Skeletal muscle tissue (tissue), 4 donors: ENCODE results near the gene ODAD3. TPM values are rescaled to one million over a fixed set of nuclear protein-coding genes. Genes with fewer than 3 reads are reported as not detected.
"Not testable (repeated sequence)": the region's sequence is repeated elsewhere in the genome, so short reads cannot be mapped to it uniquely, and the experiment has no call there.

Experiments used
- H3K27ac ChIP-seq: one replicate; pipeline ENCODE4 v1.7.0; 2013; ENCODE audit warnings: mild to moderate bottlenecking, low read depth, low read length, inconsistent platforms
- H3K27me3 ChIP-seq, 3 donors: one replicate each; pipeline ENCODE4 v1.7.0; 2013; ENCODE audit warnings: low read length in 3 of 3; ENCODE audit not compliant: control insufficient read depth in 3 of 3, insufficient read depth in 3 of 3
- H3K36me3 ChIP-seq, 3 donors: one replicate each; pipeline ENCODE4 v1.7.0; 2013; ENCODE audit warnings: low read length in 3 of 3; ENCODE audit not compliant: control insufficient read depth in 3 of 3, insufficient read depth in 3 of 3
- H3K4me1 ChIP-seq, 3 donors: one replicate each; pipeline ENCODE4 v1.7.0; 2013; ENCODE audit warnings: low read length in 3 of 3, mild to moderate bottlenecking in 3 of 3; ENCODE audit not compliant: control insufficient read depth in 3 of 3, insufficient read depth in 3 of 3
- H3K4me3 ChIP-seq, 3 donors: one replicate each; pipeline ENCODE4 v1.7.0; 2013; ENCODE audit warnings: low read length in 3 of 3
- H3K9ac ChIP-seq, 3 donors: one replicate each; pipeline ENCODE4 v1.7.0; 2013; ENCODE audit warnings: low read length in 3 of 3, mild to moderate bottlenecking in 3 of 3, moderate library complexity in 2 of 3, low read depth in 1 of 3
- H3K9me3 ChIP-seq, 3 donors: one replicate each; pipeline ENCODE4 v1.7.0; 2013; ENCODE audit warnings: low read length in 3 of 3; ENCODE audit not compliant: control insufficient read depth in 3 of 3
- total RNA-seq: library from RNA; depleted of rRNA; stranded (reverse); fragments of >200 nt; gene quantifications from one replicate; pipeline ENCODE4 v1.2.3, GENCODE V29; 2014
- donor health status: Osteomylitis.

ODAD3 gene
- total RNA-seq, 1 donor from 2014 or later: not detected

DNA sequence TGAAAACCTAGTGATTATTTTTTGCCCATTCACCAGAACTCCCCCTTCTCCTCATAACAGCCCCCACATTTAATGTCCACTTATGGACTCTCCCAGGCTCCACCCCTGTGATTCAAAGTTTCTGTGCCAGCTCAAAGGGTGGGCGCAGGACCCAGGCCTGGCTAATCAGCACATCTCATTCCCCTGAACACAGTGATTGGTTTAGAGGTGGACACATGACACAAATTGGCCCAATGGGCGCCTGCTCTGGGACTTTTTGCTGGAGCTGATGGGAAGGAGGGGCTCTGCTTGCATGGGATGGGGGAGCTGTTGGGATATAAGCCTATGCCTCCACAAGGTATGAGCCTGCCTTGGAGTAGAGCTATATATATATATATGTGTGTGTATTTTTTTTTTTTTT, 44.6 kb downstream of the ODAD3 start:
- Histone ChIP-seq H3K4me1 (no peaks in the 10 kb centered on the region), H3K9ac (no peak overlapping the region), H3K27me3 (peaks cover 3 to 8% (median 8%) of the 10 kb centered on the region in 3 donors), H3K36me3 (no peaks in the 10 kb centered on the region), H3K27ac (no peak overlapping the region), H3K4me3 (no peak overlapping the region), H3K9me3 (peaks cover 0 to 2% (median 0%) of the 10 kb centered on the region in 3 donors)

DNA sequence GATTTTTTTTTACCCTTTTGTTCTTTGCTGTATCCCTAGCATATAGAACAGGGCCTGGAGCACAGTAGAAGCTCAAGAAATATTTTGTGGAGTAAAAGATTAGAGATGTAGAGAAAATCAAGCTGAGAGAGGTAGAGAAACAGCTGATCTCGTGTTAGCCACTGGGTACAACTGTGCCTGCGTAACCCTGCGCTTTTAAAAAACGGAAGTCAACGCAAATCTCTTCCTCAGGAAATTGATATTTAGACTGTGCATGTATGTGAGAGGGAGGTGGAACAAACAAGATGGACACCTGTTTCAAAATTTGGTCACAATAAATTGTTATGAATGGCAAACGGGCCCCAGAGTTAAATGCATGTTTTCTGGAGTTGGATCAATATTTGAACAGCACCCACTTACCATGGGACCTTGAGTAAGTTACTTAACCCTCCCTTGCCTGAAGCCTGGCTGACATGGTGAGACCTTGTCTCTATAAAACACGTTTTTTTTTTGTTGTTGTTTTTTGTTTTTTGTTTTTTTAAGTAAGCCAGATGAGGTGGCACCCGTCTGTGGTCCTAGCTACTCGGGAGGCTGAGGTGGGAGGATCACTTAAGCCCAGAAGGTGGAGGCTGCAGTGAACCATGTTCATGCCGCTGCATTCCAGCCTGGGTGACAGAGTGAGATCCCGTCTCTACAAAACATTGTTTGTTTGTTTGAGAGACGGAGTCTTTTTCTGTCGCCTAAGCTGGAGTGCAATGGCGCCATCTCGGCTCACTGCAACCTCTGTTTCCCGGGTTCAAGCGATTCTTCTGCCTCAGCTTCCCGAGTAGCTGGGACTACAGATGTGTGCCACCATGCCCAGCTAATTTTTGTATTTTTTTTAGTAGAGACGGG, 47.5 kb downstream of the ODAD3 start:
- H3K27ac ChIP-seq: no peak overlapping the region
- H3K36me3 ChIP-seq: no peaks in the 10 kb centered on the region
- H3K9ac ChIP-seq: no peak overlapping the region
- H3K9me3 ChIP-seq: peaks cover 0 to 2% (median 0%) of the 10 kb centered on the region in 3 donors
- no peak overlapping the region for H3K4me3 ChIP-seq
- H3K4me1 ChIP-seq: peaks cover 0 to 4% (median 2%) of the 10 kb centered on the region in 3 donors
- H3K27me3 ChIP-seq: peaks cover 10 to 20% (median 15%) of the 10 kb centered on the region in 3 donors

DNA sequence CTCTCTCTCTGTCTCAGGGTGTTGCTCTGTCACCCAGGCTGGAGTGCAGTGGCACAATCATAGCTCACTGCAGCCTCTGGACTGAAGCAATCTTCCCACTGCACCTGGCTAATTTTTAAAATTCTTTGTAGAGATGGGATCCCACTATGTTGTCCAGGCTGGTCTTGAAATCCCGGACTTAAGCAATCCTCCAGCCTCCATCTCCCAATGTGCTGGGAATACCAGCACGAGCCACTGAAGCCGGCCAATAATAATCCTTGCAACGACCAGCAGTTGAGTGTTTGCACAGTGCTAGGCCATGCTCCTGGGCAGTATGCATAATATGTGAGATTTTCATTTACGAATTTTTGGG, 50.2 kb downstream of the ODAD3 start:
- Histone ChIP-seq H3K9me3 (no peaks in the 10 kb centered on the region), H3K4me3 (no peak overlapping the region), H3K36me3 (no peaks in the 10 kb centered on the region), H3K4me1 (peaks cover 18 to 22% (median 21%) of the 10 kb centered on the region in 3 donors), H3K27me3 (peaks cover 18 to 30% (median 23%) of the 10 kb centered on the region in 3 donors), H3K9ac (no peak overlapping the region), H3K27ac (no peak overlapping the region)

GRCh38 chr19:11383706-11384048, 51.2 kb downstream of the ODAD3 start:
- H3K36me3 ChIP-seq: no peaks in the 10 kb centered on the region
- H3K4me1 ChIP-seq: peaks cover 18 to 22% (median 22%) of the 10 kb centered on the region in 3 donors
- no peaks in the 10 kb centered on the region for H3K9me3 ChIP-seq
- no peak overlapping the region for H3K9ac ChIP-seq
- H3K4me3 ChIP-seq: no peak overlapping the region
- H3K27me3 ChIP-seq: peaks cover 18 to 30% (median 23%) of the 10 kb centered on the region in 3 donors
- H3K27ac ChIP-seq: no peak overlapping the region

GRCh38 chr19:11382898-11383705, 51.8 kb downstream of the ODAD3 start:
- Histone ChIP-seq H3K27ac (no peak overlapping the region), H3K9ac (no peak overlapping the region), H3K36me3 (peaks cover under 1 to 5% (median 4%) of the 10 kb centered on the region in 3 donors), H3K4me1 (peaks cover 18 to 28% (median 22%) of the 10 kb centered on the region in 3 donors), H3K4me3 (peak overlapping the region in 1 of 3 donors; percentile 43), H3K9me3 (no peaks in the 10 kb centered on the region), H3K27me3 (peaks cover 18 to 30% (median 23%) of the 10 kb centered on the region in 3 donors)

- H3K4me1 ChIP-seq: peaks cover 27 to 40% (median 30%) of the 10 kb centered on the region in 3 donors
Measured at GRCh38 chr19:11380653-11381537, 54.0 kb downstream of the ODAD3 start.

GRCh38 chr19:11379857-11380350, 55.0 kb downstream of the ODAD3 start:
- Histone ChIP-seq H3K9ac (no peak overlapping the region), H3K9me3 (no peaks in the 10 kb centered on the region), H3K27me3 (peaks cover 18 to 30% (median 23%) of the 10 kb centered on the region in 3 donors), H3K27ac (no peak overlapping the region), H3K4me1 (peaks cover 36 to 48% (median 37%) of the 10 kb centered on the region in 3 donors), H3K4me3 (peak overlapping the region in 2 of 3 donors; percentile 82 to 89), H3K36me3 (peaks cover 3 to 6% (median 4%) of the 10 kb centered on the region in 3 donors)

More at GRCh38 chr19:11380653-11381537, 54.0 kb downstream of the ODAD3 start:
- Histone ChIP-seq H3K9me3 (no peaks in the 10 kb centered on the region), H3K27ac (peak overlapping the region; percentile 79), H3K9ac (peak overlapping the region; percentile 80 to 92 (median 83)), H3K36me3 (peaks cover 3 to 6% (median 4%) of the 10 kb centered on the region in 3 donors), H3K27me3 (peaks cover 18 to 30% (median 23%) of the 10 kb centered on the region in 3 donors), H3K4me3 (peak overlapping the region; percentile 82 to 89 (median 88))

DNA sequence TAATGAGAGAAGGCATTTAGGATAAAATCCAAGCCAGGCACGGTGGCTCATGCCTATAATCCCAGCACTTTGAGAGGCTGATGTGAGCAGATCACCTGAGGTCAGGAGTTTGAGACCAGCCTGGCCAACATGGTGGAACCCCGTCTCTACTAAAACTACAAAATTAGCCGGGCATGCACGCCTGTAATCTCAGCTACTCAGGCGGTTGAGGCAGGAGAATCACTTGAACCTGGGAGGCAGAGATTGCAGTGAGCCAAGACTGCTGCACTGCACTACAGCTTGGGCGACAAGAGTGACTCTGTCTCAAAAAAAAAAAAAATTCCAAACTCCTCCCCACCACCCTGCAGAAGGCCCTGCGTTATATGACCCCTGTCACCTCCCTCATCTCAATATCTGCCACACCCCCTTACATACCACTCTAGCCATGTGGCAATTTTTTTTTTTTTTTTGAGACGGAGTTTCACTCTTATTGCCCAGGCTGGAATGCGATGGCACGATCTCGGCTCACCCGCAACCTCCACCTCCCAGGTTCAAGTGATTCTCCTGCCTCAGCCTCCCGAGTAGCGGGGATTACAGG, 55.6 kb downstream of the ODAD3 start:
- not testable (repeated sequence) for H3K27ac ChIP-seq, H3K9me3 ChIP-seq, H3K9ac ChIP-seq, H3K4me3 ChIP-seq, H3K36me3 ChIP-seq
- peaks cover 18 to 30% (median 23%) of the 10 kb centered on the region in 3 donors for H3K27me3 ChIP-seq
- H3K4me1 ChIP-seq: peaks cover 36 to 48% (median 37%) of the 10 kb centered on the region in 3 donors
